HG02938 (cell line): ENCODE data around the gene KMT2C.
"Not testable (repeated sequence)": the region's sequence is repeated elsewhere in the genome, so short reads cannot be mapped to it uniquely, and the experiment has no call there.

Experiments used
- ATAC-seq: cut with Tn5 transposase; IDR thresholded peaks from one replicate; pipeline ENCODE4 v1.9.1; 2021; ENCODE audit warnings: mild to moderate bottlenecking, moderate library complexity; ENCODE audit not compliant: unreplicated experiment

KMT2C gene

GRCh38 chr7:152435384-152436110, at the start of gene KMT2C:
KMT2C (minus strand) TSS chr7:152436003; CDS start chr7:152435786, 217 bp downstream.
- peak; percentile 10 for ATAC-seq

DNA sequence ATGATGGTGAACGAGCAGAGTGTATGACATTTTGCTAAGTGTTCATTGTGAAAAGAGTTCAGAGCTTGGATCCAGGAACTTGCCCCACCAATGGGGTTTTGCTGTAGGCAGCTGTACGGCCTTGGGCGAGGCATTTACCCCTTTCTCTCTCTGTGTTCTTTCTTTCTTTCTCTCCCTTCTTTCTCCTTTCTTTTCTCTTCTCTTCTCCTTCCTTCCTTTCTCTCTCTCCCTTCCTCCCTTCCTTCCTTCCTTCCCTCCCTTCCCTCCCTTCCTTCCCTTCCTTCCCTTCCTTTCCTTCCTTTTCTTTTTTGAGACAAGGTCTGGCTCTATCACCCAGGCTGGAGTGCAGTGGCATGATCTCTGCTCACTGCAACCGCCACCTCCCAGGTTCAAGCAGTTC, 45.3 kb upstream of the KMT2C start:
- no peak for ATAC-seq

DNA sequence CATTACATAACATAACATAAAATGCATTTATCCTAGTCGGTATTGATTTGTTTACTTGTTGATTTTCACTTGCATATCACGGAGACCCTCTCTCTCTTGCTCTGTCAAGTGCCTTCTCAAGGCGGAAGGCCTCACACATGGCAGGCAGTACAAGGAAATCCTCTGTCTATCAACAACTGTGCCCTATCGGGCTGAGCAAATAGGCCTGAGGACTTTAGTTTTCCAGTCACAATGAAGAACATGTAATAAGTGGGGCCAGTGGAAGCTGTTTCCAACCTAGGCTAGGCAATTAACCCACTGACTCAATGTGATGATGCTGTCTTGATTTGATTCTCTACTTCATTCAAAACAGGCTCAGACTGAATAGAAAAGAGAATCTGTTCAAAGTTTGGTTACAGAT, 44.9 kb upstream of the KMT2C start:
- no peak for ATAC-seq

DNA sequence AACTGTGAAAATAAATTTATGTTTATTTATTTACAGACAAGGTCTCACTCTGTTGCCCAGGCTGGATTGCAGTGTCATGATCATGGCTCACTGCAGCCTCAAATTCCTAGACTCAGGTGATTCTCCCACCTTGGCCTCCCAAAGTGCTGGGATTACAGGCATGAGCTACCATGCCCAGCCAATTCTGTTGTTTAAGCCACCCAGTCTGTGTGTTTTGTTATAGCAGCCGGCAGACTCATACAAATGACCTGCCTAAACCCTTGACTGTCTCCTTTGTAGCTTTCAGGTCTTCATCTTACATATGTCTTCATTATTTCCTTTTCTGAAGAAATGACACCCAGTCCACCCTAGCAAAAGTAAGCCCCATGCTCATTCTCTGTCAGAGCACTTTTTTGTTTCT, 43.8 kb upstream of the KMT2C start:
- ATAC-seq = no peak

GRCh38 chr7:152478140-152478539, 42.3 kb upstream of the KMT2C start:
- no peak for ATAC-seq

GRCh38 chr7:152477079-152477478, 41.3 kb upstream of the KMT2C start:
- no peak for ATAC-seq

DNA sequence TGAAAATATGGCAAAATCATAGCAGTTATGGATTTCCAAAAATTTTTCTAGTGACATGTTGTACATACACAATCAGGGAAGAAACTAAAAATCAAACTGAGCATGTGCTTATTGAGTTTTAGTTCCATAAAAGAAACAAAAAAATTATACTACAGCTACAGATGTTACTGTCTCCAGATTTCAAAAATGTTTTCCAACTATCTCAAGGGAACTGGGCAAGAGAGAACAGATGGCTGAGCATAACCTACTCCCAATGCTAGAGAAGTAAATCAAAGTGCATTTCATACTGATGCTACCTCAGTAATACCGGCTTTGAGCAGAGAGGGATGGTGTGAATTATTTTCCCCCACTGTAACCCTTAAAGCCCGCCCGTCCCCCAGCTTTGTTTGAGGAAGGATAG, 40.7 kb upstream of the KMT2C start:
- ATAC-seq = no peak

DNA sequence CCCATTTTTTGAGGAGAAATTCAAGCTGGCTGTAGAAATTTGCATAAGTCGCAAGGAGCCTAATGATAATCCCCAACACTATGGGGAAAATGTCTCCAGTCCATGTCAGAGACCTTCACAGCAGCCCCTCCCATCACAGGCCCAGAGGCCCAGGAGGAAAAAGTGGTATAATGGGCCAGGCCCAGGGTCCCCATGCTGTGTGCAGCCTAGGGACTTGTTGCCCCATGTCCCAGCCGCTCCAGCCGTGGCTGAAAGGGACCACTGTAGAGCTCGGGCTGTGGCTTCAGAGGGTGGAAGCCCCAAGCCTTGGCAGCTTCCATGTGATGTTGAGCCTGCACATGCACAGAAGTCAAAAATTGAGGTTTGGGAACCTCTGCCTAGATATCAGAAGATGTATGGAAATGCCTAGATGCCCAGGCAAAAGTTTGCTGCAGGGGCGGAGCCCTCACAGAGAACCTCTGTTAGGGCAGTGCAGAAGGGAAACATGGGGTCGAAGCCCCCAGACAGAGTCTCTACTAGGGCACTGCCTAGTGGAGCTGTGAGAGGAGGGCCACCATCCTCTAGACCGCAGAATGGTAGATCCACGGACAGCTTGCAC, 35.3 kb upstream of the KMT2C start:
- not testable (repeated sequence) for ATAC-seq

DNA sequence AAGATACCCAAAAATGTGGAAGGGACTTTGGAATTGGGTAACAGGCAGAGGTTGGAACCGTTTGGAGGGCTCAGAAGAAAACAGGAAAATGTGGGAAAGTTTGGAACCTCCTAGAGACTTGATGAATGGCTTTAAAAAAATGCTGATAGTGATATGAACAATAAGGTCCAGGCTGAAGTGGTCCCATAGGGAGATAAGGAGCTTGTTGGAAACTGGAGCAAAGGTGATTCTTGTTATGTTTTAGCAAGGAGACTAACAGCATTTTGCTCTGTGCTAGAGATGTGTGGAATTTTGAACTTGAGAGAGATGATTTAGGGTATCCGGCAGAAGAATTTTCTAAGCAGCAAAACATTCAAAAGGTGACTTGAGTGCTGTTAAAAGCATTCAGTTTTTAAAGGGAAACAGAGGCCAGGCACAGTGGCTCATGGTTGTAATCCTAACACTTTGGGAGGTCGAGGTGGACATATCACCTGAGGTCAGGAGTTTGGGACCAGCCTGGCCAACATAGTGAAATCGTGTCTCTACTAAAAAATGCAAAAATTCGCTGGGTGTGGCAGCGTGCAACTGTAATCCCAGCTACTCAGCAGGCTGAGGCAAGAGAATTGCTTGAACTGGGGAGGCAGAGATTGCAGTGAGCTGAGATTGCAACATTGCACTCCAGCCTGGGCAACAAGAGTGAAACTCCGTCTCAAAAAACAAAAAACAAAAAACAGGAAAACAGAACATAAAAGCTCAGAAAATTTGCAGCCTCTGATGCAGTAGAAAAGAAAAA, 34.6 kb upstream of the KMT2C start:
- not testable (repeated sequence) for ATAC-seq

GRCh38 chr7:152469576-152469975, 33.8 kb upstream of the KMT2C start:
- not testable (repeated sequence) for ATAC-seq

DNA sequence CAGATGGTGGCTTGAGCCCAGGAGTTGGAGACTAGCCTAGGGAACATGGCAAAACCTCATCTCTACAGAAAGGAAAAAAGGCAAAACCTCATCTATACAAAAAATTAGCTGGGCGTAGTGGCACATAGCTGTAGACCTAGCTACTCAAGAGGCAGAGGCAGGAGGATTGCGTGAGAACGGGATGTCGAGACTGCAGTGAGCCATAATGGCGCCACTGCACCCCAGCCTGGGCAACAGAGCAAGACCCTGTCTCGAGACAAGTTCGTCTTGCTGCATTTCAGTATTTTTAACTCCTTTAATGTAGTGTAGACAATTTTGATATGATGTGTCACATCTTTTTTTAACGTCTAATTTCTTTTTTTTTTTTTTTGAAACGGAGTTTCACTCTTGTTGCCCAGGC, 31.4 kb upstream of the KMT2C start:
- ATAC-seq = no peak

DNA sequence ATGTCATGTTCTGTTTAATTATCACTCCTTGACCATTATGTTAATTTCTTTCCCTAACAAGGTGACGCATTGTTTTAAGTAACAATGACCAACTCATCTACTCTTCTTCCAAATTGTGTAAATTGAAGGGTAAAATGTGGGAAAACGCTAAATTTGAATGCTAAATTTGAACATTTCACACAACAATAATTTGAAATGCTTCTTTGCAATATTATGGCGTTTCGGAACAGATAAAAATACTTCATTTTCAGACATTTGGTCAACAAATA, 29.2 kb upstream of the KMT2C start:
- no peak for ATAC-seq

DNA sequence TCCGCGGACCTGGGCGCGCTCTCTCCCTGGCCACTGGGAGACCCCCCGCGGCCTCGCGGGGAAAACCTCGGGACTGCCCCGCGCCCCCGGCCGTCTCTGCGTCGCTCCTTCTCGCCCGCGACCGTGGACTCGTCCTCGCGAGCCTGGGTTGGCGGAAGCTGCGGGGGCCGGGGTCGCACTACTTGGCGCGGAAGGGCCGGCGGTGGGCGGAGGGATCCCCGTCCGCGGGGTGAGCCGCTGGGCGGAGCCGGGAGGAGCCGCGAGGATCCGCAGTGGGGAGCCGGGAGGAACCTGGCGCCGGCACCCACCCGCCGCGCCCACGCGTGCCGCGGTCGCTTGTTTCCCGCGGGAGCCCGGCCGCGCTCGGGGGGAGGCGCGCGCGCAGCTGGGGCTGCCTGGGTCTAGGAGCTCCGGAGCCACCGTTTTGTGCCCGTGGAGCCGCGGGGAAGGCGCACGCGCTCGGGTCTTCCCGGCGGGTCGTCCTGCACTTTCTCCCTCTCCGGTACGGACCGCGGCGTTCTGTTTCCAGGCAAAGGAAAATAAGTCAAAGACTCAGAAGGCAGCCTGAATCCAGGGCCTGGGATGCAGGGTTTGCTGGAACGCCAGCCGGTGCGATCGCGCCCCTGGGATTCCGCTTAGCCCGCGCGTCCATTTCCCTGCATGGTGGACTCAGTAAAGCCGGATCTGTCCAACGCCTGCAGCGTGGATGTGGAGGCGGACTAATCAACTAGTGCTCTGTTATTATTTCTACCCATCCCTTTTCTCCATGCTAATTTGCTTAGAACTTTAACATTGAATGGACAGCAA, 28.7 kb upstream of the KMT2C start:
- ATAC-seq = peak; percentile 36

- ATAC-seq = peak; percentile 82
Observed at GRCh38 chr7:152463709-152464311, 28.0 kb upstream of the KMT2C start.

DNA sequence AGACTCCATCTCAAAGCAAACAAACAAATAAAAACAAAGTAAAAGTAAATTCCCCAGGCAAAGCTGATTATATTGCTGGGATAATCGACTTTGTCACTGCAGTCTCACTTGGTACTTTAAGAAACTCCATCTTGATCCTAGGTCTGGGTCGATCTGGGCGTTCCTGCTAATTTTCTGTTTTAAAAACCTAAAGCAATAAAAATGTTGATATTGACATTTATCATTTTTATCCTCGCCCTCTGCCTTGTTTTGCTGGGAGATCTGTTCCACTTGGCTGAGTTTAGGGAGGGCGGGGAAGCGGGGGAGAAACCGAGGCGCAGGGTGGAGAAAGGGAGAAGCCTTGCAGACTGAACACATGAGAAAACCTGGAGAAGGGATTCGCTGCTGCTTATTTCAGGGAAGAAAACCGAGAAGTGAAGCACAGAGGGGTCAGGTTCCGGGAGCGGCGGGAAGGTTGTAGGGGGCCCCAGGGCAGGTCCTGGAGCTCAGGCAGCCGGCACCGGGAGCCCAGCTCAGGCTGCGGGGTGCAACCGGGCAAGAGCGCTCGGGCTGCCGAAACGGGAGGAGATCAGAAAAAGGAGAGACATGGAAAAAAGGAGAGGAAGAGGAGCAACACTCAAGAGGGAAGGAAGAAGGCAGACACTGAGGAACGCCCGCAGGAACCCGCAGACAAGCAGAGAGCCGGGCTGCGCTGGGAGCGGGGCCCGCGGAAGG, 27.3 kb upstream of the KMT2C start:
- peak; percentile 14 for ATAC-seq

GRCh38 chr7:152459724-152460251, 24.0 kb upstream of the KMT2C start:
- ATAC-seq = no peak

- no peak for ATAC-seq
Observed at GRCh38 chr7:152451356-152451755, 15.6 kb upstream of the KMT2C start.

DNA sequence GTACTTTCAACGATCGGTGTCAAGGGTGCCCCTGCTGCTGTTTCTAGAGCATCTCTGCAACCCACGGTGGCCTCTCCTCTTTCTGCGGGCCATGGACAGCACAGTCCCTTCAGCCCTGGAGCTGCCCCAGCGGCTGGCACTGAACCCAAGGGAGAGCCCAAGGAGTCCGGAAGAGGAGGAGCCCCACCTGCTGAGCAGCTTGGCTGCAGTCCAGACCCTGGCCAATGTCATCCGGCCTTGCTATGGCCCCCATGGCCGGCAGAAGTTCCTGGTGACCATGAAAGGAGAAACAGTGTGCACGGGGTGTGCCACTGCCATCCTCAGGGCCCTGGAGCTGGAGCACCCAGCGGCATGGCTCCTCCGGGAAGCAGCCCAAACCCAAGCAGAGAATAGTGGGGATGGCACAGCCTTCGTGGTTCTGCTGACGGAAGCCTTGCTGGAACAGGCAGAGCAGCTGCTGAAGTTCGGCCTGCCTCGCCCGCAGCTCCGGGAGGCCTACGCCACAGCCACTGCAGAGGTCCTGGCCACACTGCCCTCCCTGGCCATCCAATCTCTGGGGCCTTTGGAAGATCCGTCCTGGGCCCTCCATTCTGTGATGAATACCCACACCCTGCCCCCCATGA, 9.7 kb upstream of the KMT2C start:
- ATAC-seq = not testable (repeated sequence)

GRCh38 chr7:152443586-152443985, 7.8 kb upstream of the KMT2C start:
- ATAC-seq = no peak
